HG02840 (cell line): ENCODE measurements around the gene CACNA2D3.
"Not testable (repeated sequence)": the region's sequence is repeated elsewhere in the genome, so short reads cannot be mapped to it uniquely, and the experiment has no call there.

Source experiments
- ATAC-seq: cut with Tn5 transposase; IDR thresholded peaks from one replicate; pipeline ENCODE4 v1.9.1; 2021; ENCODE audit warnings: mild to moderate bottlenecking, moderate library complexity, moderate number of reproducible peaks; ENCODE audit not compliant: unreplicated experiment, low FRiP score

CACNA2D3 gene

DNA sequence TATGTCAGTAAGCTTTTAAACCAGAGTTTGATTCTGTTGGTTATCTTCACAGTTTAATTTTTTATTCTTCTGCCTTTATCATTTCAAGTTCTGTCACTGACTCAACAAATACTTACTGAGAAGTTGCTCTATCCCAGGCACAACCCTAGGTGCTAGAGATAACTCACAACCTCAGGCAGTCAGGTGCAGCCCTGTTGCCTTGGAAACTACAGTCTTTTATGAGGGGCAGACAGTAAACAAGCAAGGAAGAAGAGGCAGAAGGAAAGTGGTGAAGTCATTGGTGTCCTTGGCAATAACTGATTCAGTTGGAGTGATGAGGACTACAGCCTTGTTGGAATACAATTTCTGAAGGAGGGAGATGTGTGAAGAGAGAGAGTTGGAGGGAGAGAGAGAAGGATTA is 947.6 kb downstream of the CACNA2D3 start:
- ATAC-seq: no peak

GRCh38 chr3:55074796-55075195 is 952.4 kb downstream of the CACNA2D3 start:
- ATAC-seq: no peak

DNA sequence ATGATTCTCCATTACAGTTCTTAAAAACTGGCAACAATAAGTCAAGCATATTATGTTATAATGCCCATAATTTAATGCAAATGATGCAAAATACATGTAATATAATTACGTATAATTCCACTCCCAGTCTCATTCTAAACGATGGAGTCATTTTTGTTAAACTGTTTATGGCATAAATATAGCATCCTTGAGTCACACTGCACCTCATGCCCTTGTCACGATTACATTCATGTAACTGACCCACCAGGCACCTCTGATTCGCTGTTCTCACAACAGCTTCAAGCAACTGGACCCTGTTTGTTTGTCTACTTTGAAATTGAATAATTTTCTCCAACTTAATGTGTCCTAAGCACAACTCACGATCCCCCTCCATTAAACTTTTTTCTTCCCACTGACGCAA is 953.5 kb downstream of the CACNA2D3 start:
- no peak for ATAC-seq

GRCh38 chr3:55077726-55078125 is 955.4 kb downstream of the CACNA2D3 start:
- no peak for ATAC-seq

GRCh38 chr3:55078876-55079275 is 956.5 kb downstream of the CACNA2D3 start:
- ATAC-seq: no peak

- ATAC-seq: no peak
Measured at GRCh38 chr3:55085231-55085630, 962.9 kb downstream of the CACNA2D3 start.

- ATAC-seq: no peak
Measured at GRCh38 chr3:55089211-55089610, 966.9 kb downstream of the CACNA2D3 start.

- no peak for ATAC-seq
Measured at GRCh38 chr3:55090291-55090690, 967.9 kb downstream of the CACNA2D3 start.

- no peak for ATAC-seq
Measured at GRCh38 chr3:55090746-55091145, 968.4 kb downstream of the CACNA2D3 start.

DNA sequence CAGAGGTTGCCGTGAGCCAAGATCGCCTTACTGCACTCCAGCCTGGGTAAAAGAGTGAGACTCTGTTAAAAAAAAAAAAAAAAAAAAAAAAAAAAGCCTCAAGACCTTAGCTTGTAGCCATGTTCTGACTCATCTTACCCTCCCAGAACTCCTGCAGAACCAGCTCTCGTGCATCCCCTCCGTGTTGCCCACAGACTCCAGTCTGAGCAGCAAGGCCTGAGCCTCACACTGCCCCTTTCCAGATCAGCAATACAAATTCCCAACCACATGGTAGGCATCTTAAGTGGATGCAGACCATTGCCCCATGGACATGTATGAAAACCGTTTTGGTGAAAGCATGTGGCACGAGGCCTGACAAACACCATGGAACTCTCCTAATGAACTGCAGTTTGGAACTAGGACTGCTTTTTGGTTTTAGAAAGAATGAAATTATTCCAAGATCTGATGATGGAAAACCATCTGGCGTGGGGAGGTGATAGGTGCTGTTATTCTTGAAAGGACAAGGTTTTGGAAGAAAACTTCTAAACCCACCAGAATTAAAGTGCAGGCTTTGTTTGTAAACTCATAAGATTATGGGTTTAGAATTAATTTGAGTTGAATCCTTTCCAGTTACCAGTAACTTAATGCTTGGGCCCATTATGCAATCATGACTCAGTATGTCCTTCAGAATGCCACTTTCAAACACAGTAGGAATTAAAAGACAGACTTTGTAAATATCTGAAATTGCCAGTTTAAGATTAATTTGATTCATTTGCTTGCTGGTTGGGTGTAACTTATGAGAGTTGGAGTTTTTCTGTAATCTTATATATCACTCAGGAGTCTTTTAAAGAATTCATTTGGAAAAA is 969.3 kb downstream of the CACNA2D3 start:
- ATAC-seq: no peak

- ATAC-seq: no peak
Measured at GRCh38 chr3:55094676-55095075, 972.3 kb downstream of the CACNA2D3 start.

DNA sequence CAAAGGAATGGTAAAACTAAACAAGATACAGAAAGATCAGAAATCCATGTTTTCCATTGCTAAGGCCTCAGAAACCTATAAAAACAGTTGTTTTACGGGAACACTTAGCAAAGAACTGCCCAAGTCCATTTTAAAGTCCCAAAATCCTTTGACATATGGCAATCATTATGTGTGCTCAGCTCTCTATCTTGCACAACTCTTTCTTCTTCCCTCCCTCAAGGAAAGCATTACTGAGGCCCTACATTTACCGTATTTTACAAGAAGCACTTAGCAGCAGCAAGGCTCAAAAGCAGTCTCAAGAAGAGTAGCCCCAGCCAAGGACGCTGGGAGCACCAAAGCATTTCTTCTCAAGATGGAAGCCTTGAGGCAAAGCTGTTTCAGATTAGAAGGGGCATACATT is 975.1 kb downstream of the CACNA2D3 start:
- no peak for ATAC-seq

- no peak for ATAC-seq
Measured at GRCh38 chr3:55105647-55106046, 983.3 kb downstream of the CACNA2D3 start.

- no peak for ATAC-seq
Measured at GRCh38 chr3:55107187-55107586, 984.8 kb downstream of the CACNA2D3 start.

DNA sequence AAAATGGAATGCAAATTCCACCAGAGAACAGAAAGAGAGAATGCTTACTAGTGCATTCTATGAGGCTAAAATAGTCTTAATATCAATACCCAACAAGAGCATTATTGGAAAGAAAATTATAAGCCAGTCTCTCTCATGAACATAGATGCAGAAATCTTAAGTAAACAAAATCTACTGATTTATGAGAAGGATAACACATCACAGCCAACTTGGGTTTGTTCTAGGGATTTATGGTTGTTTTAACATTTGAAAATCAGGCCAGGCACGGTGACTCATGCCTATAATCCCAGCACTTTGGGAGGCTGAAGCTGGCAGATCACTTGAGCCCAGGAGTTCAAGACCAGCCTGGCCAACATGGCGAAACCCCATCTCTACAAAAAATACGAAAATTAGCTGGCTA is 989.6 kb downstream of the CACNA2D3 start:
- not testable (repeated sequence) for ATAC-seq

DNA sequence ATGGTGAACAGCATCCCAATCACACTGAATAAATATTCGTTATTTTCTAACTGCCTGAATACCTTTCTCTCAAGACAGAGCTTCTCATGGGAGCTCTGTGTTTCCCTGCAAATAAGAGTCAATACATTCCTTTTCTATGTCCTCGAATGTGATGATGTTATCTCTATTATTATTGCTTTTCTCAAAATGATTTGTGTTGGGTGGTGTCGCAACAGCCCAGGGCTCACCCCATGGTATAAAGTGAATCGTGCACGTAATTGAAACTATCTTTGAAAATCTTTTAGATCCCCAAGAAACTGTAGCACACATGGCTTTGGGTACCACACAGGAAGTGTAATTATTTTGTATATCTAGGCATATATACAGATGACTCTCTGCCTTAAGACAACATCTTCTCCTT is 996.1 kb downstream of the CACNA2D3 start:
- ATAC-seq: no peak

DNA sequence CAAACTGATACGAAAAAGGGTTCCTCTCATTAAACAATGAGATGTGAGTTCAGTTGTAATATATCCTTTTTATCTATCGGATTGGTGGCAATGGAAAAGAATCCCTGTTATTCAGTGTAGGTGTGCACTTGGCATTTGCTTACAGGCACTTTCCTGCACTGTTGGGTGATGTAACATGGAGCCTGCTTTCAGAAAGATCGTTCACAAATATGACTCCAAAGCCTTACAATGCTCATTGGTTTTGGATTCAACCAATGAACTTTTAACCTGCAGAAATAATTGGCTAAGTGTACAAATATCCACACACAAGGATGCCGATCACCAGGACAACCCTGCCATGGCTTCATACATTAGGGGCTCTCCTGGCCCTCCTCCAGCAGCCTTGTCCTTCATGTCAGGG is 996.9 kb downstream of the CACNA2D3 start:
- no peak for ATAC-seq

- no peak for ATAC-seq
Measured at GRCh38 chr3:55122312-55122711, 1000.0 kb downstream of the CACNA2D3 start.
